SKM-1 treated with dmso at 0.1 percent for 144 hours (cell line): ENCODE results near the gene IL4I1.

Source experiments
- DNase-seq: peaks from one replicate; lab custom pipeline; 2025; ENCODE audit not compliant: unreplicated experiment; lab: John Stamatoyannopoulos, UW

The IL4I1 gene

DNA sequence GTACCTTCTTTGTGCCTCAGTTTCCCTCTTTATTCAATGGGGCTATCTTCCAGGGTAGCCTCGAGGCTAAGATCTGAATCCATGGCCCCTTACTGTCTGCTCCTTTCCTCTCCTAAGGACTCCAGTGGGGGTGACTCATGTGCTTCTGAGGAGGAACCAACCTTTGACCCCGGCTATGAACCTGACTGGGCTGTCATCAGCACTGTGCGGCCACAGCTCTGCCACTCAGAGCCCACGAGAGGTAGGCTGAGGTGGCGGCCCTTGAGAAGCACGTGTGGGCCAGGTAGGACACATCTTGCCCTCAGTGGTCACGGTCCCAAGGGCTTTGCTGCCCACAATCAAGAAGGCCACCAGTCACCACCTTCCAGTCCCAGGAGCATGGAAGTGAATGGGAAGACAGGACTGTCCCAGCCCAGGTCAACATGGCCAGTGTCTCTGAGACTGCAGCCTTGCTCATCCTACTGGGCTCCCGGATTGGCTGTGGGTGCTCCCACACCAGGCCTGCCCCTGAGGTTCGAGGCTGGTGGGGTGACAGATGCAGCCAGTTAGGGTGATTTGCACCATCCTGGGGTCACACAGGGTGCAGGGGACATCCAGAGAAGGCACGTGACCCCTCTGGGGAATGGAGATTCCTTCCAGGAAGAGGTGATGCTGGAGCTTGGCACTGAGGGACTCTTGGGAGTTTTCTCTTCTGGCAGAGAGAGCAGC is 16.4 kb downstream of the IL4I1 start:
- DNase-seq = no peak

DNA sequence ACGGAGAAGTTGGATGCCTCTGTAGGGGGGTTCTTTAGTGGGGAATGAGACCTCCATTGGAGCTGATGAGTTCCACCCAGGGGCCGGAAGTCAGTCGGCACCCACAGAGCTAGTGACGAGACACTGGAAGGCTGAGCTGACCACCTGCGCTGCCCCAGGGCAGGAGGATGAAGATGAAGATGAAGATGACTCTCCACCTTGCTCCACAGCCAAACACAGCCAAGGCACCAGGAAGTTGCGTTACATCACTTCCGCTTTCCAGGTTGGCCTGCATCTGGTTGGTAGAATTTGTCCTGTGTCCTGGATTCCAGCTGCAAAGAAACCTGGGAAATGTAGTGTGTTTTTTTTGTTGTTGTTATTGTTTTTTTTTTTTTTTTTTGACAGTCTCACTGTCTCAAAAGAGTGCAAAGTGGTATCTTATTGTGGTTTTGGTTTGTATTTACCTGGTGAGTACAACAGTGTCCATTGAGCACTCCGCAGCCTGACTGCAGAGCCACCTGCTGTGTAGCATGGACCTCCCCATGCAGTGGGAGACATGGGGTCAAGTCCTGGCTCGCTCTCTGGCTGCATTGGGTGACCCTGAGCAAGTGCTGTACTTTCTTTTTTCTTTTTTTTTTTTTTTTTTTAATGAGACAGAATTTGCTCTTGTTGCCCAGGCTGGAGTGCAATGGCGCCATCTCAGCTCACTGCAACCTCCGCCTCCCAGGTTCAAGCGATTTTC is 17.3 kb downstream of the IL4I1 start:
- DNase-seq = no peak

DNA sequence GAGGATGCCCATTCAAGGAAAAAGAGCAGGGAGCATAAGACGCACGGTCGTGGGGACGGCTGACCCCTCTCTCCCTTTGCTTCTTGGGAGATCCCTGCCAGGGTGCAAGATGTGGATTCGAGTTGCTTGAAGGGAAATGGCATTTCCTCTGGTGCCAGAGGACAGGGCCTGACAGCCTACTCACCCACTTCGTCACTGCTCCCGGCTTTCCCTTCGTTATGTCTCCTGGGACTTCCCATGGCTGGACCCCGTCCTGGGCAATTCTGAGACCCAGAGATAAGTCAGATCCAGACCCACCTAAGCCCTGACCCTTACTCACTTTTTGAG is 18.0 kb downstream of the IL4I1 start:
- no peak for DNase-seq

DNA sequence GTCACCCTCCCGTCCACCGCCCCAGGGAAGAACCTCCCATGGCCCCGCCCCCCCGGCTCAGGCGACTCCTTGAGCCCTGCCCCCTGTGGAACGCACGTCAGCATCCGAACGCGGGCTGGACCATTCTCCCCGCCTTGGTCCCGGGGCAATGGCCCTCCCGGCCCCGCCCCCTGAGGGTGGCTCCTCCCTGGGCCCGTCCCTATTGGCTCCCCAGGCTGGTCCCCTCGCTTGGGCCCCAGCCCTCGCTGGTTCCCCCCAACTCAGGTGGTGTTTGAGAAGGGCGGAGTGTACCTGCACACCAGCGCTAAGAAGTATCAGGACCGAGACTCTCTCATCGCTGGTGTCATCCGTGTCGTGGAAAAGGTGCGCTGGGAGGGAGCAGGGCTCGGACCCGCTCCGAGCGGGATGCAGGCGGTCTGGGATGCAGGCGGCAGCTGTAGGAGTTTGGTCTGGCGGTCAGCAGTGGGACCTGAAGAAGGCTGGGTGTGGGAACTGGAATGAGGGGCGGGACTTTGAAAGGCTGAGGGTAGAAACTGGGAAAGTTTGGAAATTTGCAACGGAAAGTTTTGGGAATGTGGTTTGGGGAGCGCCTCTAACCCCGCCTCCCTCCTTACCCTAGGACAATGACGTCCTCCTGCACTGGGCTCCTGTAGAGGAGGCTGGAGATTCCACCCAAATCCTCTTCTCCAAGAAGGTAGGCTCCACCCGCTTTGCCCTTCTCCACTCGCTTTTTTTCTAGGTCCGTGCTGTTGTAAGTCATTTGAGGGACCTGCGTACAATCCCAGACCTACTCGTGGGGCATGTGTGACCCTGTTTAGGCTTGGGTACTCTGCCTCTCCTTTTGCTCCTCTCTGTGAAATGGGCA is 18.6 kb downstream of the IL4I1 start:
- DNase-seq = peak; percentile 51

DNA sequence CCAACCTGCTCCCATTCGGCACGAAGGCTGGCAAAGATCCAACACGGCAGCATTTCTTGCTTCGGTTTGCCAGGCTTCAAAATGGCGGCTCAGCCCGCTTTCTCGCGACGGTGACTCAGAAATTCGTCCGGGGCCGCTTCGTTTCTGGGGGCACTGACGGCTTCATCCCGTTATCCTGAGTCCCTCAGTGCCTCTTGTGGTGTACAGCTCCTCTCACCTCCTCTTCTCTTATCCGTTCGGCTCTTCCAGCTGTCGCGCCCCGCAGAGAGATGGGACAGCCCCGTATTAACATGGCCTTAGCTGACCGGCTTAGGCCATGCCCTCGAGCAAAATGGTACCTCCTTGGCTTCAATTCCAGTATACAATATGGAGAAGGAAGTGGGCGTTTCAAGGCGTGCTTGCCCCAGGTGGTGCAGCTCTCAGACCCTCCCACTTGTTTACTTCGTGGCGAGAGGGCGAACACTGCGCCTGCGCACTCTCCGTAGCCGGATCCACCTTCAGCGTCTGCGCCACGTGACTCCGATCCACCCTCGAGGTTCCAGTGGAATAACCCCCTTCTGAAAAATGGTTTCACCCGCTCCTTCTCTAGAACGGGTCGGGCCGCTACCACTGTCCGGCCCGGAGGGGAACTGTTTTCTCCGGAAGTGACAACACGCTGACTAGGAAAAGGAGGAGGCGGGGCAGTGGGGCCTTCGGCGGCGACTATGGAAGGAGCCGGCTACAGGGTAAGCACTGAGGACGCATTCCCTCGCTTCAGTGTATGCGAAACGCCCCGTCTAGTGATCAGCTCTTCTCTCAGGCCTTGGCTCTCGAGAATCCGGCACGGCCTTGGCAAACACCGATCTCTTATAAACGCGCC is 19.4 kb downstream of the IL4I1 start, which contains the start of the genes AKT1S1 and TBC1D17:
TSS of gene AKT1S1 (minus strand) at position 336 of the 859 bp plus-strand sequence. CDS start 4,060 bp downstream, outside the sequence.
TSS of gene TBC1D17 (plus strand) at position 683 of the 859 bp plus-strand sequence. CDS start at position 705, 22 bp downstream.
- peak; percentile 92 for DNase-seq

DNA sequence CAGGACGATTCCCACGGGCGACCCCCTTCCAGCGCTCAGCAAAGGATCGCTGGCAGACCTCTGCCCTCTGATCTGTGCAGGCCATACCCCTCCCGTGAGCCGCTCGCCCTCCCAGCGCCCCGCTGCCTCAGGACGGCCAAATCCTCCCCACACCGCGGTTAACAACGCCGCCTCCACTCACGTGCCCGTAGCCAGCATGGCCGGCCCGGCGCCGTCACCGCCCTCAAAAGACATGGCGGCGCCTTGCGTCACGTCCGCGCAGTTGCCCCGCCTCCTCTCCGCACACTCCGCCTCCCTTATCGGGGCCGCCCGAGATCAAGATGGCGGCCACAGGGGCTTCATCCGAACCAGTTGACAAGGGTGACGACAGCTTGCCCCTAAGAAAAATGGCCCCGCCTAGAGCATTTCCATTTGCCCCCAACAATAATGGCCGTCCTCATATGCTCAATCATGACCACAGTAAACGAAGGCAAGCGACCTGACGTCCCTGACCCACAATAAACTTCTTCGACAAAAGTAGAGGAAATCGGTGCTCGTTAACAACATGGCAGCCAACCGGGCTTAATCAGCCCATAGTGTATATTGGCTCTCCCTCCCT is 20.2 kb downstream of the IL4I1 start:
- peak; percentile 83 for DNase-seq

DNA sequence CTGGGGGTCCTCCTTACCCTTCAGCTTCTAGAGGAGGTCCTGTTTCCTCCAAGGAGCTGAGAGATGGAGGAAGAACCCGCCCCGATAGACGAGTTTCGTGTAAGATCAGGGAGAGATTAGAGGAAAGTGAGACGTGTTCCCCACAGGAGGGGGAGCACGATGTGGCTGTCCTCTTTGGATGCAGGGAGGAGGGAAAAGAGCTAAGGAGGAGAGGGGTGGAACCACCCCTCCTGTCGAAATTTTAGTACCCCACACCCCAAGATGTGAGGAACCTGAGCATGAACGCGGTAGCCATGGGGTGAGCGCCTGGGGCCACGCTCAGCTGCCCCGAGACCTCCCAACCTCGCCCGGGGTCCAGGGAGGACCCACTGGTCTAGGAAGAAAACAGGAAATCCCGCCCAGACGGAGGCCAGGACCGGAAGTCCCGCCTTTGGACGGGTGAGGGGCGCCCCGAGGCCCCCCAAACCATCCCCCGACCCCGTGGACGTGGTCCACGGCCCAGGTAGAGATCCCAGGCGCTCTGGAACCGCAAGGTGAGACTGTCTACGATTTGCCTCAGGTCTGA is 20.7 kb downstream of the IL4I1 start:
- no peak for DNase-seq

DNA sequence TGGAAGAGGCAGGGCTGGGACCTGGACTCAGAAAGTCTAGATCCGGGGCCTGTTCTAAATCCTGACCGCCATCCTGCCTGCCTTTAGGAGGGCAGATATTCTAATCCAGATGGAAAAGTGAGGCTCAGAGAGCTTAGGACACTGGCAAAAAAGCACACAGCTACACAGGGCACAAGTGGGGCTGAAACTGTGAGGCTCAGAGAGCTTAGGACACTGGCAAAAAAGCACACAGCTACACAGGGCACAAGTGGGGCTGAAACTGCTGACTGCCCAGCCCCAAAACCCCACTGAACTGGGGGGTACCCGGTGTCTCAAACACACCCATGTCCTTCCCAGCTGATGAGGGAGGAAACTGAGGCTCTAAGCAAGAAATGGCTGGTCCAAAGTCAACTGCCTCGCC is 21.5 kb downstream of the IL4I1 start:
- DNase-seq = no peak

DNA sequence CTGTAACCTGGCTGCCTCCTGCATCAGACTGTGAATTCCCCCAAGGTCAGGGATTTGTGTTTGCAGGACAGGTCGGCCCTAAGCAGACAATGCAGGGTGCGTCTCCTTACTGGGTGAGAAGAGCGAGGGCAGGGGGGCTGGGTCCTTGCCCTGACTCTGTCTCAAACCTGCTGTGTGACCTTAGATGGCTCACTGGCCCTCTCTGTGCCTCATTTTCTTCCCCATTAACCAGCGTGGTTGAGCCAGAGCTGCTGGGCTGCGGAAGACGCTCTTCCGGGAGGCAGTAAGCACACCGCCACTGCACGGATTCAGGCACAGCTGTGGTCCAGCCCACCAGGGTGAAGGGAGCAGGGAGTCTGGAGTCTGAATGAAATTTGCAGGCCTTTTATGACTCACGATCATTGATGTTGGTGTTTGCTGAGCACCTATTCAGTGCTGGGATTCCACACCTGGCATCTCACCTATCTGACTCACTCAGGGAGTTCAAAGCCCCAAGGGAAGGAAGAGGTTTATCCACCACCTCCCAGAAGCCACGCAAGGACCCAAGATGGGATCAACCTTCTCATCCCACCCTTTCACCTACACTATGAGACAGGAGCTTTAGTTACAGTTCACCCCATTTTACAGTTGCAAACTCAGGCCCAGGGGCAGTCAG is 22.1 kb downstream of the IL4I1 start:
- DNase-seq = no peak

DNA sequence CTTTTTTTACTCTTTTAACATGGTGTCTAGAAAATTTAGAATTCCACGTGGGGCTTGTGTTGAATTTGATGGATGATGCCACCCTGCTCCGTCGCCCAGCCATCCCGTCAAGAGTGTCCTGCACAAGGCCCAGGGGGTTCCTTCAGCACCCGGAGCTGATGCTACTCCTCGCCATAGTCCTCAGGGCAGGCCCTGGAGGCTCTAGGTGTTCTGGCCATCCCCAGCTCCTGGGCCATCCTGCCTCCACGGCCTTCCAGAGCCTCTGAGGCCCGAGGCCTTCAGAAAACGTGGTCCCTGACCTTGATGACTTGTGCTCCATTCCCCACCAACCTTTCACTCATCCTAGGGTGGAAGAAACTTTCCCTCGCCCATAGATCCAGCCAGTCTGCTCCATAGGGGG is 22.9 kb downstream of the IL4I1 start:
- DNase-seq = no peak

DNA sequence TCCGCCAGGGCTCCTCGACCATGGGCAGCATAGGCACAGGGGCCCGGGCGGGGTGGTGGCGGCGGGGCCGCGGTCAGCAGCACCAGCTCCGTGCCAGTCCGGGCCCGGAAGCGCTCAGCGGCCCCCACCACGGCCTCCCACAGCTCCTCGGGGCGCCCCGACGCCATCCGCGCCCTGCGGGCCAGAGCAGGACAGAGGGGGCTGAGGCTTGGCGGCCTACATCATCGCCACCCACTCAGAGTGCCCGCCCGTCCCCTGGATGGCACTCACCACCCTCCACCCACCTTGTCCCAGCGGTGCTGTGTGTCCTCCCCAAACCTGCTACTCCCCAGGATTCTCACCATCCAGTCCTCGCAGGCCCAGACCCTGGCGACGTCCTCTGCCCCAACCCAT is 23.6 kb downstream of the IL4I1 start:
- no peak for DNase-seq

DNA sequence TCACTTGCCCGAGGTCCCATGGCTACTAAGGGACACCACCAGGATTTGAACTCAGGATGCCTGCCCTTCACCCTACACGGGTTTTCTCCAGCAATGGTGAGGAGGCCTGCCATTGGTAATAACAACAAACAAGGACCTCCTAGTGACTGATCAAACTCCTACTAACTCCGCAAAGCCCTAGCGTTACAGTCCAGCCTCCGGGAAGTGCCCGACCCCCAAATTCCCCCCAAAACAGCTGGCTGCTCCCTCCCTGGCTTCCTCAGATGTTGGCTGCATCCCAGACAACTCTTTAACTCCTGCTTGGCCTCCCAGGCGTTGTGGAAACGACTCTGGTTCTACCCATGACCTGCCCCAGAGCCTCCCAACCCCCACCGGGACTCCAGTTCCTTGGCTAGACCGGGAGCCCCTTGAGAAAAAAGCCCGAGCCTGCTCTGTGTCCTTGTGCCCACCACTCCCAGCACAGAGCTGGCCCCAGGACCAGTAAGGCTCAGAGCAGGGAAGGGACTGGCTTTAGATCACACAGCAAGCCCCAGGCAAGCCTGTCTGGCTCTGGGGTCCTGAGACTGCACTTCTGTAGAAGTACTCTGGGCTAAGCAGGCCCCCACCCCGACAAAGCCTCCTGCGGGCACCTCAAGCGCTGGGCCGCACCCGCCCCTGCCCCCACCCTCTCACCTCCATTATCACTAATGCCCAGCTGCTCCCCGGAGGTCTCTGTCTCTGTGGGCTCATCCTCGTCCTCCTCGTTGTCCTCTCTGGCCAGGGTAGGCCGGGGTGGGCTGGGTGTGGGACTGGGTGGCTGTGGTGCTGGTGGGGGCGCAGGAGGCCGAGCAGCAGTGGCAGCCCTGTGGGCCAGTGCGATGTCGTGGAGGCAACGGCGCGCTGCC is 24.2 kb downstream of the IL4I1 start:
- no peak for DNase-seq

DNA sequence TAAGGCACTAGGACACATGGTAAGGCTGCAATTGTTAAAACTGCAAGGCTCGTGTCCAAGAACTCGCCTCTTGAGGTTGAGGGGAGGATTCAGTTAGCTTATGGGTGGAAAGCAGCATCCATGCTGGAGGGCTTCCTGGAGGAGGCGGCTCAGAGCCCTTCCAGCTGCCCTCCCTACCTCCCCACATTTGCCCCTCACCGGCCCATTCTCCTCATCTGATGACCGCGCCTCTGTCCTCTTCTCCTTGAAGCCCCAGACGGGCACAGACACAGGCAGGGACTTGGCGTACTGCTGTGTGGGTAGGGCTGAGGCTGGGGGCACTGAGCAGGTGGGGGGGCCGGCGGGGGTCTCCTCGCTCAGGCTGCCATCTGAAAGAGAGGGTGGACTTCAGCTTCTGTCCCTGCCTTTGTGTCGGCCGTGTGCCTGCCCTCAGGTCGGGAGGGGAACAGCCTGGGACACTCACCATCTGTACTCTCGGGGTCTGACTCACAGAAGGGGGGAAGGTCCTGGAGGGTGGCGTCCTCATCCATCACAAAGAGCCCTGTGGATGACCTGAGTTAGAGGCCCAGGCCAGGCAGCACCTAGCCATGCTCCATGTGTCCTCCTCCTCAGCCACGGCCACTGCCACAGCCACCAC is 25.2 kb downstream of the IL4I1 start:
- DNase-seq = no peak

DNA sequence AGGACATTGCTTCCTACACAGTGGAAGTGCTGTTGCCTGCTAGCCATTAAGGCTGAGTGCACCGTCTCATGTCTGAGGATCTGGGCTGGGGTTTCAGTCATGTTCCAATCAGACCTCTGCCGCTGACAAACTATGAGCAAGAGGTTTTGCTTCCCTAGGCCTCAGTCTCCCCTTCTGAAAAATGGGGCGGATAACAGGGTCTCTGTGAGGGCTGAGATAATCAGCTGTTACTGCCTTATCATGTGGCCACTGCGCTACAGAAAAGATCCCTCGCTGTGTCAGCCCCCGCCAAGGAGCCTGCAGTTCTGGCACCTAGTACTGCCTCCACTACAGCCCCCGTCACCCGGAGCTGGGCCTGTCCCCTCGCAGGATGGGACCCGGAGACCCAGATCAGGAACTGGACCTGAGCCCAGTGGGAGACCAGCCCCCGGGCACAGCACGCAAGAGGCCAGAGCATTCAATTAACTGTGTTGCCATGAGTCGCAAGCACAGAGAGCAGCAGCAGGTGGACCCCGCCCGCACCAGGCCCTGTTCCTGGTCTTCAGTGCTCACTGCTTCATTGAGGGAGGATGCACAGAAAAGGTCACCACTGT is 26.3 kb downstream of the IL4I1 start:
- no peak for DNase-seq

DNA sequence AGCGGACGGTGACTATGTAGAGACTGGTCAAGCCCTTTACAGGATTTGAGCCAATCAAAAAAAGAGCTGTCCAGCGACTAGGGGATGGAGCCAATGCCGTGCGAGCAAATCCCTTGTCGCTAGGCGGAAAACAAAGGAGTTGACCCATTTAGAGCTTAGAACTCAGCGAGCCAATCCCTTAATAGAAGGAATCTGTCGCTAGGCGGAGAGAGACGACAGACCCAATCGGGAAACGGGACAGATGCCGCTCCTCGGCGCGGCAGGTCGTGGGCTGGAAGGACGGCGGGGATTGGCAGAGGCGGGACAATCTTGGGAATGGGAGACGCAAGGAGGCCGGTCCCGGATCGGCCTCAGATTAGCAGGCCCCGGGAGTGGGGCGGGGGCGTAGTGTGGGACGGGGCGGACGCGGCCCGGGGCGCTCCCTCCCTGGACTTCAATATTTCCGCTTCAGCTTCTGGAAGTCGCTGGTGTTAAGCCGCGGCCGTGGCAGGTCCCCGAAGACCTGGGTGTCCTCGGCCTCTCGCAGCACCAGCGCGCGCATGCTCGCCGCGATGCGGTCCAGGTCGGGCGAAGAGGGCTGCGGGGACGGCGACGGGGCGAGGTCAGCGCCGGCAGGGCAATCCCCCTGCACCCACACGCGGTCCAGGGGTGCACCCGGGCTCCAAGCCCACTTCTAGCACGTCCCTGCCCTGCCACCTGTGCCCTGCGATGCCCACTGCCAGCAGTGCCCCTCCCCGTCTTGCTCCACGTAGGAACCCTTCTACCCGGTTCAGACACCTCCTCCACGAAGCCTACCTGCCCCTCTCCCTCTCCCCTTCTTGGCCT is 27.0 kb downstream of the IL4I1 start:
- peak; percentile 95 for DNase-seq

DNA sequence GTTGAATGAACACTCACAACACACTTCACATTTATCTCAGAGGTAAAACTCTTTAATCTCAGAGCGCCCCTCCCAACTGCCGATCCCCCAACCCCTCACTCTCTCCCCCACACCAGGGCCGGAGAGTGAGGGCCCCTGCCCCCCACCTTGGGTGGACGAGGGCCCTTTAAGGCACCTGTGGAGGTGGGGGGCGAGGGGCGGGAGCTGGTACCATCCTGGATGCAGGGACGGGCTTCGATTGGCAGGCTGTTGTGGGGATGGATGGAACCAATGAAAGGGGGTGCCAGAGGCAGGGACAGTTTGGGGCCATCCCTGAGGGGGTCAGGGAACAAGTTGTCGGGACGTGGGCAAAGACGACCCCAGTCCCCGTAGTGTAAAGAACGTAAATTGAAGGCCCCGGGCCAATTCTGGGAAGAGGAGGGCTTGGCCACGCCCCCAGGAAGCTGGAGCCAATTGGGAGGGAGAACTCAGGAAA is 27.6 kb downstream of the IL4I1 start:
- no peak for DNase-seq
